Measurements from ENCODE around the gene SNORC. TPM values are rescaled to one million over a fixed set of nuclear protein-coding genes. Genes with fewer than 3 reads are reported as not detected.

The SNORC gene
- total and polyA plus RNA-seq, 9 of the 15 experiments (the other 6 are each of a cell fraction or from before 2014, with no cell fraction given) = 0.14 to 2.5 (median 0.72) TPM; not detected in 2

- FAIRE-seq = no peak
These were observed 55.2 kb downstream of the SNORC start for GRCh38 chr2:232925153-232925820.

DNA sequence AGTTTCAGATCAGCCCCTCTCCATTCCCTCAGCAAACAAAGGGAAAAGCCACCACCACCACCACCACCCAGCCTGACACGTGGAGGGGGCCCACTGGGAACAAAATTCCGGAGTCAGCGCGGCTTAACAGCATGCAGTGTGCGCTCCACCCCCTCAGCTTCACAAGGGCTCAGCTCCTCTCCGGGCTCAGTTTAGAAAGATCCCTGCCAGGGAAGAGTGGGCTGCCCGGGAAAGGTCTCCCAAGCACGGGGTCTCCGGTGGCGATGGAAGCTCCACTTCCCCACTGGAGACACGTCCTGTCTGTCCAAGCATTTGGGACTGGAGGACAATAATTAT lies 55.7 kb downstream of the SNORC start:
- FAIRE-seq = no peak
- Histone ChIP-seq H4K20me1 (replicated peaks; ENCODE audit: control insufficient read depth, insufficient read depth, low read length) (no peaks in the 10 kb centered on the region), H3K9me3 (replicated peaks; ENCODE audit: control insufficient read depth, insufficient read depth, low read depth, low read length) (no peaks in the 10 kb centered on the region), H3K4me3 (no peak overlapping the region), H3K36me3 (ENCODE audit: control insufficient read depth, insufficient read depth, low read length) (no peaks in the 10 kb centered on the region), H3K4me2 (ENCODE audit: insufficient read depth, low read length) (no peak overlapping the region), H3K79me2 (ENCODE audit: control insufficient read depth, insufficient read depth, low read length) (no peaks in the 10 kb centered on the region), H3K9me1 (ENCODE audit: control insufficient read depth, insufficient read depth, low read length) (no peaks in the 10 kb centered on the region), H3K27me3 (ENCODE audit: control insufficient read depth in 2 of 2, insufficient read depth in 2 of 2, low read length in 2 of 2) (peaks cover 9 to 49% of the 10 kb centered on the region in 2 experiments; a peak in 4 of 5 replicates), H3K9ac (ENCODE audit: insufficient read depth in 1 of 2, low read depth in 2 of 2, low read length in 2 of 2) (no peak overlapping the region), H2AFZ (ENCODE audit: low read depth, low read length) (no peak overlapping the region), H3K27ac (ENCODE audit: extremely low read depth, low read depth, low read length) (no peak overlapping the region), H3K4me1 (replicated peaks in 1 of 2; ENCODE audit: control insufficient read depth in 2 of 2, insufficient read depth in 2 of 2, low read length in 2 of 2) (peaks cover 0 to 16% of the 10 kb centered on the region in 2 experiments; a peak in 2 of 5 replicates)
- intact Hi-C loops (cut with micrococcal nuclease) (no loop called here), in situ Hi-C loops (cut with MboI) (no loop called here)
- no peak for ATAC-seq
- DNase-seq (ENCODE audit: extremely low read depth in 1 of 4, low spot score in 3 of 4) = no peak
- CTCF ChIA-PET (ENCODE audit: low intra/inter-chr PET ratio) = no interaction called here
- no TSS peak for BruUV-seq (replicated peaks)
- POLR2A ChIA-PET = no interaction called here
- TF ChIP-seq, protein P1, sequence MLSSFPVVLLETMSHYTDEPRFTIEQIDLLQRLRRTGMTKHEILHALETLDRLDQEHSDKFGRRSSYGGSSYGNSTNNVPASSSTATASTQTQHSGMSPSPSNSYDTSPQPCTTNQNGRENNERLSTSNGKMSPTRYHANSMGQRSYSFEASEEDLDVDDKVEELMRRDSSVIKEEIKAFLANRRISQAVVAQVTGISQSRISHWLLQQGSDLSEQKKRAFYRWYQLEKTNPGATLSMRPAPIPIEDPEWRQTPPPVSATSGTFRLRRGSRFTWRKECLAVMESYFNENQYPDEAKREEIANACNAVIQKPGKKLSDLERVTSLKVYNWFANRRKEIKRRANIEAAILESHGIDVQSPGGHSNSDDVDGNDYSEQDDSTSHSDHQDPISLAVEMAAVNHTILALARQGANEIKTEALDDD (IDR thresholded peaks at IDR 0.05) = no peak
- TF ChIP-seq RFX5 (IDR thresholded peaks at IDR 0.05; ENCODE audit: low read depth, low read length) (no peak), ZNF347 (CRISPR knock-in tag; IDR thresholded peaks at IDR 0.05; ENCODE audit: low read depth) (no peak), HNRNPK (IDR thresholded peaks at IDR 0.05; ENCODE audit: low read depth, low read length, poor library complexity, severe bottlenecking) (no peak), FOXM1 (IDR thresholded peaks at IDR 0.05; ENCODE audit: low read depth) (no peak), FOXM1 (CRISPR knock-in tag; IDR thresholded peaks at IDR 0.05; ENCODE audit: low read depth) (no peak), MAFK (IDR thresholded peaks at IDR 0.05; ENCODE audit: low read length) (no peak), ZNF512 (tag; IDR thresholded peaks at IDR 0.05) (no peak)
- WGBS (ENCODE audit: insufficient coverage, low coverage, missing lambda C conversion rate) = 24% methylated on average over 8 of the region's 11 CpGs

More at GRCh38 chr2:232925153-232925820, 55.2 kb downstream of the SNORC start:
- intact Hi-C loops (cut with micrococcal nuclease) = no loop called here
- 3% methylated on average over 9 of the region's 11 CpGs for WGBS (ENCODE audit: insufficient coverage, low coverage, missing lambda C conversion rate)
- Histone ChIP-seq H3K27ac (ENCODE audit: extremely low read depth, low read depth, low read length) (no peak overlapping the region), H3K36me3 (ENCODE audit: control insufficient read depth, insufficient read depth, low read length) (no peaks in the 10 kb centered on the region), H3K4me3 (no peak overlapping the region), H3K9me3 (replicated peaks; ENCODE audit: control insufficient read depth, insufficient read depth, low read depth, low read length) (no peaks in the 10 kb centered on the region), H3K4me2 (ENCODE audit: insufficient read depth, low read length) (no peak overlapping the region), H3K27me3 (ENCODE audit: control insufficient read depth in 2 of 2, insufficient read depth in 2 of 2, low read length in 2 of 2) (peaks cover 9 to 54% of the 10 kb centered on the region in 2 experiments; a peak in 4 of 5 replicates), H2AFZ (ENCODE audit: low read depth, low read length) (no peak overlapping the region), H3K79me2 (ENCODE audit: control insufficient read depth, insufficient read depth, low read length) (no peaks in the 10 kb centered on the region), H4K20me1 (replicated peaks; ENCODE audit: control insufficient read depth, insufficient read depth, low read length) (no peaks in the 10 kb centered on the region), H3K4me1 (replicated peaks in 1 of 2; ENCODE audit: control insufficient read depth in 2 of 2, insufficient read depth in 2 of 2, low read length in 2 of 2) (peaks cover 0 to 16% of the 10 kb centered on the region in 2 experiments; a peak in 2 of 5 replicates), H3K9me1 (ENCODE audit: control insufficient read depth, insufficient read depth, low read length) (no peaks in the 10 kb centered on the region), H3K9ac (ENCODE audit: insufficient read depth in 1 of 2, low read depth in 2 of 2, low read length in 2 of 2) (no peak overlapping the region)
- ATAC-seq (no peak), DNase-seq (ENCODE audit: extremely low read depth in 1 of 4, low spot score in 3 of 4) (no peak)
- peak; percentile 69 for TF ChIP-seq PKNOX1 (IDR thresholded peaks at IDR 0.05)
- no peak for TF ChIP-seq RFX5 (IDR thresholded peaks at IDR 0.05; ENCODE audit: low read depth, low read length)
- in situ Hi-C loops (cut with MboI) = no loop called here
- BruUV-seq (replicated peaks) = no TSS peak
- ChIA-PET POLR2A (no interaction called here), CTCF (ENCODE audit: low intra/inter-chr PET ratio) (no interaction called here)
